HFFc6 (cell line): ENCODE data around the gene KRTAP10-1. TPM values are rescaled to one million over a fixed set of nuclear protein-coding genes. Genes with fewer than 3 reads are reported as not detected.

Source experiments
- DNase-seq: peaks from one replicate; pipeline ENCODE4 v3.0.0-alpha.2; 2018
- H3K27ac Mint-ChIP-seq: 2 replicates; pipeline ENCODE4 v1.8.0; 2020; ENCODE audit warnings: mild to moderate bottlenecking, mixed read lengths
- H3K27me3 Mint-ChIP-seq: 2 replicates; pipeline ENCODE4 v1.8.0; 2021; ENCODE audit warnings: mild to moderate bottlenecking, moderate library complexity, mixed read lengths; ENCODE audit not compliant: insufficient read depth
- H3K36me3 Mint-ChIP-seq: 2 replicates; pipeline ENCODE4 v1.8.0; 2021; ENCODE audit warnings: low read depth, mixed read lengths
- H3K4me1 Mint-ChIP-seq: 2 replicates; pipeline ENCODE4 v1.8.0; 2020; ENCODE audit warnings: low read depth, mixed read lengths
- H3K4me3 Mint-ChIP-seq: 2 replicates; pipeline ENCODE4 v1.8.0; 2020; ENCODE audit warnings: mild to moderate bottlenecking, moderate library complexity, mixed read lengths
- H3K9me3 Mint-ChIP-seq: 2 replicates; pipeline ENCODE4 v1.8.0; 2020; ENCODE audit warnings: mild to moderate bottlenecking, mixed read lengths
- total RNA-seq, 6 experiments: library from RNA; stranded (reverse); fragmentation: NEBNext Ultra II Directional; extraction: Animal tissue kit (Norgen Biotek cat#: 25700); gene quantifications; 2 replicates in 1 of 6; 3 replicates in 5 of 6; pipeline ENCODE4 v1.2.3, GENCODE V29; 2021
- TF ChIP-seq, protein P1 (sequence below): fragments of 200-600 bp; sonication (generic); IDR thresholded peaks from 2 replicates; pipeline ENCODE4 v1.5.0; 2021; ENCODE audit warnings: antibody characterized with exemption, mild to moderate bottlenecking

The KRTAP10-1 gene
- total RNA-seq, 6 experiments from 2014 or later, result not detected

DNA sequence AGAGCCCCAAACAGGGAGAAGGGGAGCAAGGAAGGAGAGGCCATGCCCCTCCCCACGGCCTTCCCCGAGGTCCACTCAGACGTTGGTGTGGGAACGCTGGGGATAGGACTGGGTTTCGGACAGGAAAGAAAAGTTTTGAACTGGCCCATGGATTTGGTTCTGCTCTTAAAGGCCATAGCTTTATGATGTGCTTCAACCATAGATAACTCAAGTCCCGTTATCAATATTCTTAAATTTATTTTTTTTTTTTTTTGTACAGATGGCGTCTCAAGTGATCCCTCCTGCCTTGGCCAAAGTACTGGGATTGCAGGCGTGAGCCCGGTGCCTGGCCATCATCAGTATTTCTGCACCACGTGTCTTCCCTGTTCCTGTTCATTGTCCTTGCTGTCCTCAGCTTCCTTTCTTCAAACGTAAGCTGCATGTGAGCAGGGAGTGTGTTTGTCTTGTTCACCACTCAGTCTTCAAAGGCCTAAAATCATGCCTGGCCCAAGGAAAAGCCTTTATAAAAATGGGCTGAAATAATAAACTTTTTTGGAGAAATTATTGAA lies 820 bp upstream of the KRTAP10-1 start:
- Mint-ChIP-seq H3K4me3 (no peak overlapping the region), H3K27ac (no peak overlapping the region), H3K4me1 (no peaks in the 10 kb centered on the region), H3K9me3 (peaks cover 10% of the 10 kb centered on the region; the same call in 1 of the 2 replicates), H3K36me3 (no peaks in the 10 kb centered on the region; the same call in none of the 2 replicates), H3K27me3 (peaks cover 3% of the 10 kb centered on the region)
- TF ChIP-seq, protein P1, sequence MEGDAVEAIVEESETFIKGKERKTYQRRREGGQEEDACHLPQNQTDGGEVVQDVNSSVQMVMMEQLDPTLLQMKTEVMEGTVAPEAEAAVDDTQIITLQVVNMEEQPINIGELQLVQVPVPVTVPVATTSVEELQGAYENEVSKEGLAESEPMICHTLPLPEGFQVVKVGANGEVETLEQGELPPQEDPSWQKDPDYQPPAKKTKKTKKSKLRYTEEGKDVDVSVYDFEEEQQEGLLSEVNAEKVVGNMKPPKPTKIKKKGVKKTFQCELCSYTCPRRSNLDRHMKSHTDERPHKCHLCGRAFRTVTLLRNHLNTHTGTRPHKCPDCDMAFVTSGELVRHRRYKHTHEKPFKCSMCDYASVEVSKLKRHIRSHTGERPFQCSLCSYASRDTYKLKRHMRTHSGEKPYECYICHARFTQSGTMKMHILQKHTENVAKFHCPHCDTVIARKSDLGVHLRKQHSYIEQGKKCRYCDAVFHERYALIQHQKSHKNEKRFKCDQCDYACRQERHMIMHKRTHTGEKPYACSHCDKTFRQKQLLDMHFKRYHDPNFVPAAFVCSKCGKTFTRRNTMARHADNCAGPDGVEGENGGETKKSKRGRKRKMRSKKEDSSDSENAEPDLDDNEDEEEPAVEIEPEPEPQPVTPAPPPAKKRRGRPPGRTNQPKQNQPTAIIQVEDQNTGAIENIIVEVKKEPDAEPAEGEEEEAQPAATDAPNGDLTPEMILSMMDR, result no peak
- DNase-seq, result no peak

DNA sequence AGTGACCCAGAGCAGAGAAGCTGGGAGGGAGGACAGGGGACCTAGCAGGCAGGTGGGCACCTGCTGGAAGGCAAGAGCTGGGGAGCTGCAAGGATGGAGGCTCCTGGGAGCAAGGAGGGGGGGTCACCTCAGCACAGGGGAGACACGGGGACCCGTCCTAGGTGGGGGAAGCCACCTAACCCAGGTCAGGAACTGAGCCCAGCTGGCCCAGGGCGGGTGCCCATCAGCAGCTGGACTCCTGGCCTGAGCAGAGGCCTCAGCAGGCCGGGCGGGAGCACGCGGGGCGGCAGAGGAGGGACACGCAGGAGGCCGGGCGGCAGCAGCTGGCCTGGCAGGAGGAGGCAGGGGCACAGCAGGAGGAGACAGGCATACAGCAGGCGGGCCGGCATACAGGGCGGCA lies 949 bp downstream of the KRTAP10-1 start:
- Mint-ChIP-seq H3K36me3 (no peaks in the 10 kb centered on the region; the same call in none of the 2 replicates), H3K27me3 (peaks cover 12% of the 10 kb centered on the region), H3K27ac (no peak overlapping the region), H3K9me3 (peaks cover 14% of the 10 kb centered on the region; the same call in 1 of the 2 replicates), H3K4me1 (no peaks in the 10 kb centered on the region), H3K4me3 (no peak overlapping the region)
- TF ChIP-seq, protein P1, result no peak
- DNase-seq, result no peak

DNA sequence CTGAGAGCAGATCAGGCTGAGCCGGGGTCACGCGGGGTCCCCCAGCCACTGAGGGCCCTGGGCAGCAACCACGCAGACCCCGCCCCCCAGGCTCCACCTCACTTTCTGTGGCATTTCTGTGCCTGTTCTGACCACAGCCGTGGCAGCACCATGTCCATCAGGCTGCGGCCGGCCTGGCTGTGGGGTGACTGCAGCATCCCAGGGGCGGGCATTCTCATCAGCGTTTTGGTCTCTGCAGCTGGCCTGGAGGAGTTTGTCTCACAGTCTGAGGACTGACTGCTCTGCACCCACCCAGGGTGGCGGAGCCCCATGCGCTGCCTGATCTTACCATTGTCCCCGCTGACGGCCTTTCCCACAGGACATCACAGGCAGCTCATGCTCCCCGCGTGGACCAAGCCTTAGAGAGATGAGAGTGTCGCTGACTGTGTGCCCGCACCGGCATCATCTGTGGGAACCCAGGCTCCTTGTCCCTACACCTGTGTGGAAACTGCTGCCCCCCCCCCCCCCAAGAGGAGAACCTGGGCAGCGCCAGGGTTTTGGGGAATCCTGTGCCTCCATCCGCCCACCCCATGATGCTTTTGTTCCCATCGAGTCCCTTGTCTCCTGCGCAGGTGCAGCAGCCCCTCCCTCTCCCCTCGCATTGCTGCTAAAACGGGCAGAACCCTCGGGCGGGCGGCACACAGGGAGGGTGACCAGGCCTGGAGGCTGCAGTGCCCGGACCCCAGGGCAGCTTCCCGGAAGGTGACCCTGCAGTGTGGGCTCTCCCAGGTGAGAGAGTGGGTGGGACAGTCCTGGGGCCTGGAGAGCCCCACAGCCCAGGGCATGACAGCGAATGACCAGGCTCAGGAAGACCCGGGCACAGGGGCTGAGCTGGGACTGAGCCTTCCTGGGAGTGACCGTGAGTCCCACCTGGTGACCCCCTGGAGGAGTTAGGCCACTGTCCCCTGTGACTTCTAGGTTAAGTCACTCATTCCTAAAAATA lies 1.8 kb downstream of the KRTAP10-1 start:
- Mint-ChIP-seq H3K27ac (no peak overlapping the region), H3K27me3 (peaks cover 12% of the 10 kb centered on the region), H3K4me3 (no peak overlapping the region), H3K4me1 (no peaks in the 10 kb centered on the region), H3K36me3 (no peaks in the 10 kb centered on the region; the same call in none of the 2 replicates), H3K9me3 (peaks cover 14% of the 10 kb centered on the region; the same call in 1 of the 2 replicates)
- DNase-seq, result no peak
- TF ChIP-seq, protein P1, result no peak

DNA sequence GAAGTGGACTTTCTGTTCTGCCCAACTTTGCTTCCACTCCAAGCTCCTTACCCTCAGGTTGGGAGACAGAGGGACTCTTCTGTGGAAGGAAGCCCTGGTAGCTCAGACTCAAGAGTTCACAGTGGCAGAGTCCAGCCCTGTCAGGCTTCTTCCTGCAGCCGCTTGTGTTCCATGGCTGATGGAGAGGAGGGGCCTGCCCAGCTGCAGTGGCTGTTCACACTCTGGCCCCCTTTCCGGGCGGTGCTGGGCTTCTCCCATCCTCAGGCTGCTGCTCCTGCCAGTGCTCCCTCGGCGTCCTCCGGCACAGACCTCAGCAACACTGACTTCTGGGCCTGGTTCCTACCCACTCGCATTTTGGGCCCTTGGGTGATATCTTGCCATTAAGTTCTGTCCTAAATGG lies 4.0 kb downstream of the KRTAP10-1 start:
- Mint-ChIP-seq H3K36me3 (no peaks in the 10 kb centered on the region; the same call in none of the 2 replicates), H3K27ac (no peak overlapping the region), H3K4me3 (no peak overlapping the region), H3K4me1 (no peaks in the 10 kb centered on the region), H3K27me3 (peaks cover 12% of the 10 kb centered on the region), H3K9me3 (peaks cover 18% of the 10 kb centered on the region; the same call in 1 of the 2 replicates)
- DNase-seq, result no peak
- TF ChIP-seq, protein P1, result no peak

DNA sequence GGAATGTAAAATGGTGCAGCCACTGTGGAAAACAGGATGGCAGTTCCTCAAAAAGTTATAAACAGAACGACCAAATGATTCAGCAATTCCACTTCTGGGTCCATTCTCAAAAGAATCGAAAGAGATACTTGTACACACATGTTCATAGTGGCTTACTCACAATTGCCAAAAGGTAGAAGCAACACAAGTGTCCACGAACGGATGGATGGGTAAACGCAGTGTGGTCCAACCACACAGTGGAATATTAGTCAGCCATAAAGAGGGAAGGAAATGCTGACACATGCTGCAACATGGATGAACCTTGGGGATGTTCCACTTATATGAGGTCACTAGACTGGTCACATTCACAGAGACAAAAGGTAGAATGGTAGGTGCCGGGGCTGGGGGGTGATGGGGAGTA lies 5.3 kb downstream of the KRTAP10-1 start:
- DNase-seq, result no peak
- Mint-ChIP-seq H3K9me3 (peaks cover 25% of the 10 kb centered on the region), H3K36me3 (no peaks in the 10 kb centered on the region; the same call in 1 of the 2 replicates), H3K4me1 (no peaks in the 10 kb centered on the region), H3K27ac (no peak overlapping the region), H3K4me3 (no peak overlapping the region), H3K27me3 (peaks cover 13% of the 10 kb centered on the region)
- TF ChIP-seq, protein P1, result no peak
